ENCODE measurements around the gene UBE2I.

GRCh38 chr16:1279081-1279944 lies 30.1 kb upstream of the UBE2I start:
- TF ChIP-seq CTCF (IDR thresholded peaks at IDR 0.05; ENCODE audit: low read depth, low read length, missing input control) (no peak), FOXA1 (IDR thresholded peaks at IDR 0.05) (no peak), TAF1 (conservative IDR thresholded peaks at IDR 0.05) (no peak), MAX (IDR thresholded peaks at IDR 0.05) (no peak), REST (IDR thresholded peaks at IDR 0.05) (no peak), RAD21 (IDR thresholded peaks at IDR 0.05) (no peak), EGR1 (IDR thresholded peaks at IDR 0.05; ENCODE audit: low read depth in 2 of 2) (no peak), JUND (IDR thresholded peaks at IDR 0.05) (no peak)
